GM19099 (cell line): Measurements from ENCODE around the gene LIME1.

Experiments
- POLR2A ChIP-seq: IDR thresholded peaks from 3 replicates; pipeline ENCODE4 v1.6.1; 2011; ENCODE audit warnings: low read depth; ENCODE audit not compliant: insufficient read length; ENCODE audit errors: extremely low read depth

Gene LIME1

GRCh38 chr20:63765082-63765873 is 28.8 kb downstream of the LIME1 start:
- no peak for TF ChIP-seq POLR2A

GRCh38 chr20:63765902-63766301 is 29.4 kb downstream of the LIME1 start:
- no peak for TF ChIP-seq POLR2A

- no peak for TF ChIP-seq POLR2A
Observed at GRCh38 chr20:63766695-63767426, 30.4 kb downstream of the LIME1 start.

GRCh38 chr20:63767456-63767855 is 31.0 kb downstream of the LIME1 start:
- no peak for TF ChIP-seq POLR2A

GRCh38 chr20:63767886-63768285 is 31.4 kb downstream of the LIME1 start:
- no peak for TF ChIP-seq POLR2A

- TF ChIP-seq POLR2A = no peak
Observed at GRCh38 chr20:63768591-63769515, 32.4 kb downstream of the LIME1 start.

GRCh38 chr20:63769891-63770474 is 33.5 kb downstream of the LIME1 start:
- TF ChIP-seq POLR2A = no peak

- TF ChIP-seq POLR2A = no peak
Observed at GRCh38 chr20:63771046-63771707, 34.7 kb downstream of the LIME1 start.

- no peak for TF ChIP-seq POLR2A
Observed at GRCh38 chr20:63772781-63773518, 36.5 kb downstream of the LIME1 start.

GRCh38 chr20:63773571-63774241 is 37.2 kb downstream of the LIME1 start:
- TF ChIP-seq POLR2A = no peak

- TF ChIP-seq POLR2A = no peak
Observed at GRCh38 chr20:63774306-63774705, 37.8 kb downstream of the LIME1 start.

GRCh38 chr20:63775096-63775978 is 38.9 kb downstream of the LIME1 start:
- TF ChIP-seq POLR2A = no peak
